HG03342 (cell line): ENCODE data around the gene IGF2R.
"Not testable (repeated sequence)": the region's sequence is repeated elsewhere in the genome, so short reads cannot be mapped to it uniquely, and the experiment has no call there.

ENCODE experiments used
- ATAC-seq: cut with Tn5 transposase; IDR thresholded peaks from one replicate; pipeline ENCODE4 v1.9.1; 2021; ENCODE audit warnings: mild to moderate bottlenecking, moderate library complexity; ENCODE audit not compliant: unreplicated experiment

Gene IGF2R

GRCh38 chr6:160120087-160120486 lies 151.2 kb downstream of the IGF2R start:
- no peak for ATAC-seq

DNA sequence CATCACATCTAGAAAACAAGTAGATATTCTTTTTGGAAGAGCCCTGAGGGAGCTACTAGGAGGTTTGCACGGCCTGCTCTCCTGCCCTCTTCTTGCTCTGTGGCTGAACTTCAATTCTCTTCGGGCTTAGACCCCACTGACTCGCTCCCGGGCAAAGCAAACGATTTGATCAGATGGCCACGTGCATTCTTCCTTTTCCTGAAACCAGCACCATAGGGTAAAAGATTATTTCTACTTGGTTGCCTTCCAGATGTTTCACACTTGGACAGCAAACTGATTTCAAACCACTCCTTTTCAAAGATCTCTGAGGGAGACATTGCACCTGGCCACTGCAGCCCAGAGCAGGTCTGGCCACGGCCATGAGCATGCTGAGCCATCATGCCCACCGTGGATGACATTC lies 152.7 kb downstream of the IGF2R start, which contains the start of gene SLC22A1:
Gene SLC22A1 (plus strand): TSS at position 258 of the 400 bp plus-strand sequence. CDS start 121 bp downstream, at position 379.
- ATAC-seq: no peak

GRCh38 chr6:160121981-160122380 lies 153.1 kb downstream of the IGF2R start:
- no peak for ATAC-seq

GRCh38 chr6:160122744-160123143 lies 153.9 kb downstream of the IGF2R start:
- no peak for ATAC-seq

DNA sequence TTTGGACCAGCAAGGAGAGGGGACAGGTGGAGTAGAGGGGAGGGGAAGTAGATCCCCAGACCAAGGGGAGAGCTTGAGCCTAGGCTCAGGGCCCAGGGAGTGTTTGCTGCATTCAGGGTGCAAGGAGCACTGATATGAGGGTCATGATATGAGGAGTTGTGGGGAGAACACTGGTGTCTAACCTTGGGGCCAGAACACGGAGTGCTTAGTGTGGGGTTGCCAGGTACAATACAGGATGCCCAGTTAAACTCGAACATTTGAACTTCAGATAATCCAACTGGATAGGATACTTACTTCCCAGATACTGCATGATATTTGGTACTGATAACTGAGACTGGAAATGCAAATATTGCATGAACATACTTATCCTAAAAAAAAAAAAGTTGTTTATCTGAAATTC lies 155.1 kb downstream of the IGF2R start:
- no peak for ATAC-seq

- no peak for ATAC-seq
Observed at GRCh38 chr6:160124605-160125004, 155.7 kb downstream of the IGF2R start.

DNA sequence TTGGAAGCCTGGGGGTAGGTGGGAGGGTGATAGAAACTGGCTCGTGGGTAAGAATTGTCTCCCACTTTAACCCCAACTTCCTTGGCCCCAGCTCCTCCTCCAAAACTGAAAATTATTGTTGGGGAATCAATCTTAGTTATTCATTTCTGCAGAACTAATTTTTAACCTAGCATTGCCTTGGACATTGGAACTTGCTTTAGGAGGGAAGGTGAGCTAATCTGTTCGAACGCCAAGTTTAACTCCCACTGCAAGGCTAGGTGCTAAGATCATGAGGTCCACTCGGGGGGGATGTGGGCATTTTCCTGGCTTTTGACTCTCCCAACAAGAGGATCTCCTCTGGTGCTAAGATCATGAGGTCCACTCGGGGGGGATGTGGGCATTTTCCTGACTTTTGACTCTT lies 156.2 kb downstream of the IGF2R start:
- ATAC-seq: not testable (repeated sequence)

GRCh38 chr6:160127270-160128124 lies 158.6 kb downstream of the IGF2R start:
- ATAC-seq: no peak

- ATAC-seq: no peak
Observed at GRCh38 chr6:160128125-160128683, 159.3 kb downstream of the IGF2R start.

- ATAC-seq: no peak
Observed at GRCh38 chr6:160128879-160129516, 160.1 kb downstream of the IGF2R start.

DNA sequence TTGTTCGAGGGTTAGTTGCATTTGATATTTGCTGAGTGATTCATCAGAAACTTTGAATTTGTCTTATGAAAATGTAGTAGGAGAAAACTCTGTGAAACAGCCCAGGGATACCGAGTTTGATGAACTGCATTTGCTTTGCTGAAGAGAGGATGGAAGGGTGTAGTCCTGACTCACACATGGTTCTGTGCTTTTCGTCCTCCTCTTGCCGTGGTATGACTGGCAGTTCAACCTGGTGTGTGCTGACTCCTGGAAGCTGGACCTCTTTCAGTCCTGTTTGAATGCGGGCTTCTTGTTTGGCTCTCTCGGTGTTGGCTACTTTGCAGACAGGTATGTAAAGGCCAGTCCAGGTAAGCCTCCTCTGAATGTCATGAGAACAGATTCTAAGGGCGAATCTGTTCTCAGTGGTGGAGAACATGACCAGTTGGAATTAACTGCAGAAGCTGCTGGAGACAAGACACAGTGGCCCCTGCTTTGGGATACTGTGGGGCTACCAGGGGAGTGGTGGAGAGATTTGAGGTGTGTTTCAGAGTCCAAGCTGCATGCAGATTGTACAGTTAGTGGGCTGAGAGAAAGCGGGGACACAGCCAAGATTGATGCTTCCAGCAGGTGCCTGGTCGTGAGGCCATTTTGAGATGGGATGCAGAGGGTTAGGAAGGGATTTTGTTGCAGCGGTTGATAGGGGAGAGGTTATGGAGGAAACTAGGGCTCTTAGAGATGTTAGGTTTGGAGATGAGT lies 161.2 kb downstream of the IGF2R start:
- ATAC-seq: no peak

- no peak for ATAC-seq
Observed at GRCh38 chr6:160130729-160131484, 162.0 kb downstream of the IGF2R start.

- ATAC-seq: no peak
Observed at GRCh38 chr6:160131636-160132296, 162.9 kb downstream of the IGF2R start.

- no peak for ATAC-seq
Observed at GRCh38 chr6:160132297-160132637, 163.4 kb downstream of the IGF2R start.

DNA sequence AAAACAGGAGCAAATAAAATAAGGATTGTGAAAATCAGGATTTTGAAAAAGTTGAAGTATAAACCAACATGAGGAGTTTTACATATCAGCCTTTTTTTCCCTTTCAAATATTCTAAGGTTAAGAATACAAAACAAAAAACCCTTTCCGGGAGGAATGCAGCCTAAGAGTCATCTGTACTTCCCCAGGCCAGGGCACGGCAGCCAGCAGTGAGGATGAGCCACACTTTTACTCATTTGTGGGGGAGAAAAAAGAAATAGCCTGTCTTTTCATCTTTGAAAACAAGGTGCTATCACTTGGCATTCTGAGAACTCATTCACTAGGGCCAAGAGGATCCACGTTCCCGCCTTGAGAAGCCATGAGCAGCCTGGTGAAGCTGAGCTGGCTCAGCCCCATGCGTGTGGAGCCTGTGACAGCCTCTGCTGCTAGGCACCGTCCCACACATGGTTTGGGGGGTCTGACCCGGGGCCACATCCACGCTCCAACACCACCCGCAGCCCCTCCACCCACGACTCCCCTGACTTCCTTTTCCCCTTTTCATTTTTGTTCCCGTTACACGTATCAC lies 164.0 kb downstream of the IGF2R start:
- no peak for ATAC-seq

- ATAC-seq: no peak
Observed at GRCh38 chr6:160133441-160134336, 164.8 kb downstream of the IGF2R start.

GRCh38 chr6:160134337-160134751 lies 165.5 kb downstream of the IGF2R start:
- ATAC-seq: not testable (repeated sequence)

GRCh38 chr6:160134779-160135547 lies 166.1 kb downstream of the IGF2R start:
- ATAC-seq: no peak
